Measurements from ENCODE around the gene NUBP2. TPM values are rescaled to one million over a fixed set of nuclear protein-coding genes. Genes with fewer than 3 reads are reported as not detected.

NUBP2 gene
- total RNA-seq, 1 experiment from 2014 or later, result 103 TPM

- no peak overlapping the region for H3K9ac ChIP-seq (ENCODE audit: low read length)
- no peaks in the 10 kb centered on the region for H3K27me3 ChIP-seq (ENCODE audit: insufficient read depth, low read length)
- intact Hi-C loops (cut with micrococcal nuclease), result no loop called here
- no peaks in the 10 kb centered on the region for H3K9me3 ChIP-seq (ENCODE audit: control insufficient read depth in 1 of 2, insufficient read depth in 1 of 2, low read depth in 1 of 2, low read length in 2 of 2)
- no peak overlapping the region for H3K27ac ChIP-seq (ENCODE audit: low read depth, low read length)
- CTCF ChIA-PET, result no interaction called here
- no peaks in the 10 kb centered on the region for H3K9me2 ChIP-seq (ENCODE audit: insufficient read depth)
- no peak overlapping the region for H2AFZ ChIP-seq (ENCODE audit: low read depth, low read length, poor library complexity, severe bottlenecking)
- no peak overlapping the region for H3K4me3 ChIP-seq (replicated peaks in 1 of 2; ENCODE audit: low read depth in 1 of 2, low read length in 2 of 2)
- no peak for DNase-seq (ENCODE audit: low read depth, low spot score)
- no peaks in the 10 kb centered on the region for H3K79me2 ChIP-seq (ENCODE audit: insufficient read depth, low read length)
- no TSS peak for BruUV-seq (replicated peaks)
- no peak for ATAC-seq
- no peaks in the 10 kb centered on the region for H4K20me1 ChIP-seq (ENCODE audit: insufficient read depth)
- no peak for TF ChIP-seq ZBTB33 (IDR thresholded peaks at IDR 0.05; ENCODE audit: extremely low read depth, insufficient replicate concordance, low read length)
- TF ChIP-seq YY1 (IDR thresholded peaks at IDR 0.05; ENCODE audit: extremely low read depth, insufficient replicate concordance, low read depth, low read length), result no peak
- TF ChIP-seq POLR2A (IDR thresholded peaks at IDR 0.05; ENCODE audit: borderline replicate concordance, extremely low read depth, insufficient read depth, insufficient read length), result no peak
- no peak for TF ChIP-seq CEBPB (IDR thresholded peaks at IDR 0.05; ENCODE audit: low read depth)
- no peak for TF ChIP-seq SIN3A (IDR thresholded peaks at IDR 0.05; ENCODE audit: low read depth)
- no peak for TF ChIP-seq ZNF274 (IDR thresholded peaks at IDR 0.05; ENCODE audit: low read depth, low read length)
- no peak for TF ChIP-seq EZH2phosphoT487 (IDR thresholded peaks at IDR 0.05; ENCODE audit: borderline replicate concordance)
- no peak for TF ChIP-seq ATF3 (IDR thresholded peaks at IDR 0.05)
- no peak for TF ChIP-seq SP1 (IDR thresholded peaks at IDR 0.05; ENCODE audit: low read depth)
- TF ChIP-seq JUND (IDR thresholded peaks at IDR 0.05), result no peak
- TF ChIP-seq ELF1 (IDR thresholded peaks at IDR 0.05; ENCODE audit: borderline replicate concordance, low read depth), result no peak
- TF ChIP-seq EZH2 (IDR thresholded peaks at IDR 0.05), result no peak
- TF ChIP-seq, protein P1, sequence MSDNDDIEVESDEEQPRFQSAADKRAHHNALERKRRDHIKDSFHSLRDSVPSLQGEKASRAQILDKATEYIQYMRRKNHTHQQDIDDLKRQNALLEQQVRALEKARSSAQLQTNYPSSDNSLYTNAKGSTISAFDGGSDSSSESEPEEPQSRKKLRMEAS (IDR thresholded peaks at IDR 0.05), result no peak
- TF ChIP-seq CBX3 (IDR thresholded peaks at IDR 0.05; ENCODE audit: low read depth), result no peak
- no peak for TF ChIP-seq SRF (IDR thresholded peaks at IDR 0.05; ENCODE audit: low read depth)
- RAD21 ChIA-PET (ENCODE audit: low non-redundant PET in 1 of 2, low total read pairs in 2 of 2, uncharacterized antibody in 2 of 2, unreplicated experiment in 2 of 2), result no interaction called here
- POLR2A ChIA-PET, result no interaction called here
- H3K4me1 ChIP-seq (ENCODE audit: control insufficient read depth in 1 of 2, insufficient read depth in 2 of 2, low read length in 2 of 2), result no peaks in the 10 kb centered on the region
- H3K4me2 ChIP-seq (ENCODE audit: low read length), result no peak overlapping the region
- no peaks in the 10 kb centered on the region; a peak in 1 of 4 replicates for H3K36me3 ChIP-seq (ENCODE audit: control insufficient read depth in 1 of 2, insufficient read depth in 2 of 2, low read length in 2 of 2)
Observed at GRCh38 chr16:1792836-1793577, 10.2 kb downstream of the NUBP2 start.
